ENCODE data around the gene STARD3. TPM values are rescaled to one million over a fixed set of nuclear protein-coding genes. Genes with fewer than 3 reads are reported as not detected.
A peak's percentile ranks its signal among the peaks of the same experiment; 100 is the strongest.

The STARD3 gene
- total RNA-seq, 1 donor from 2014 or later, result 51.2 TPM

DNA sequence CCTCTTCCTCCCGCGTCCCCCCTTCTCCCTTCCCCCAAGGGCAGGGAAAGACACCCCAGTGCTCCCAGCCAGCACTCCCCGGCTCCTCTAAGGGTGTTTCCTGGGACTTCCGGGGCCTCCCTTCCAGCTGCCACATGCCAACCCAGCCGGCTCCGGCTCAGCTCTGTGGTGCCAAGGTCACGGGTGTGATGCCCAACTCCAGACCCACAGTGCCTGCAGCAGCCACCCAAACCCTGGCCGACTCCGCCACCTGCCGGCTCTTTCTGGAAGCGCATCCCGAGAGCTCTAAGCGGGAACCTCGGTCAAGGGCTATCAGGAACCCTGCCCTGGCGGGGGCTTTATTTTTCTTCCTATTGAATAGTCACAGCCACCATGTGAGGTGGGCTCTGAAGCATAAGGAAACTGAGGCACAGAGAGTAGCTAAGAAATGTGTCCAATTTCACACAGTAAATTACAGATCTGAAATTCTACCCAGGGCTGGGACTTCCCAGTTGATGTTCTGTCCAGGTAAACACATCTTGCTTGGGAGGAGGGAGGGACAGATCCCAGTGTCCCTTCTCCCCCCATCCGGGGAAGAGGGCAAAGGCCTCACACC is 13.5 kb upstream of the STARD3 start:
- DNase-seq (ENCODE audit: low read depth), result no peak
- Histone ChIP-seq H2AFZ (ENCODE audit: low read depth, low read length) (no peak overlapping the region), H4K20me1 (ENCODE audit: insufficient read depth, low read length) (no peaks in the 10 kb centered on the region), H3K4me1 (ENCODE audit: insufficient read depth, low read length) (peaks cover 10% of the 10 kb centered on the region), H3K9ac (ENCODE audit: low read length) (no peak overlapping the region), H3K4me3 (ENCODE audit: insufficient read depth, low read depth, low read length) (no peak overlapping the region), H3K79me2 (ENCODE audit: insufficient read depth, low read length) (no peaks in the 10 kb centered on the region), H3K4me2 (ENCODE audit: low read length) (no peak overlapping the region), H3K9me3 (ENCODE audit: insufficient read depth, low read depth, low read length) (no peaks in the 10 kb centered on the region), H3K27me3 (ENCODE audit: insufficient read depth, low read length) (peaks cover 42% of the 10 kb centered on the region), H3K36me3 (ENCODE audit: insufficient read depth, low read length) (no peaks in the 10 kb centered on the region), H3K27ac (ENCODE audit: low read depth, low read length) (no peak overlapping the region)
- no peak overlapping the region for H3K4me3 Mint-ChIP-seq (ENCODE audit: unreplicated experiment)
- H3K4me1 Mint-ChIP-seq (ENCODE audit: low read depth, unreplicated experiment), result no peaks in the 10 kb centered on the region
- no peaks in the 10 kb centered on the region for H3K9me3 Mint-ChIP-seq (ENCODE audit: unreplicated experiment)
- H3K27me3 Mint-ChIP-seq (ENCODE audit: low read depth, unreplicated experiment), result peaks cover 77% of the 10 kb centered on the region
- H3K27ac Mint-ChIP-seq (ENCODE audit: unreplicated experiment), result no peak overlapping the region
- no peaks in the 10 kb centered on the region for H3K36me3 Mint-ChIP-seq (ENCODE audit: low read depth, unreplicated experiment)
- no peak for FAIRE-seq
- TF ChIP-seq, protein P1, sequence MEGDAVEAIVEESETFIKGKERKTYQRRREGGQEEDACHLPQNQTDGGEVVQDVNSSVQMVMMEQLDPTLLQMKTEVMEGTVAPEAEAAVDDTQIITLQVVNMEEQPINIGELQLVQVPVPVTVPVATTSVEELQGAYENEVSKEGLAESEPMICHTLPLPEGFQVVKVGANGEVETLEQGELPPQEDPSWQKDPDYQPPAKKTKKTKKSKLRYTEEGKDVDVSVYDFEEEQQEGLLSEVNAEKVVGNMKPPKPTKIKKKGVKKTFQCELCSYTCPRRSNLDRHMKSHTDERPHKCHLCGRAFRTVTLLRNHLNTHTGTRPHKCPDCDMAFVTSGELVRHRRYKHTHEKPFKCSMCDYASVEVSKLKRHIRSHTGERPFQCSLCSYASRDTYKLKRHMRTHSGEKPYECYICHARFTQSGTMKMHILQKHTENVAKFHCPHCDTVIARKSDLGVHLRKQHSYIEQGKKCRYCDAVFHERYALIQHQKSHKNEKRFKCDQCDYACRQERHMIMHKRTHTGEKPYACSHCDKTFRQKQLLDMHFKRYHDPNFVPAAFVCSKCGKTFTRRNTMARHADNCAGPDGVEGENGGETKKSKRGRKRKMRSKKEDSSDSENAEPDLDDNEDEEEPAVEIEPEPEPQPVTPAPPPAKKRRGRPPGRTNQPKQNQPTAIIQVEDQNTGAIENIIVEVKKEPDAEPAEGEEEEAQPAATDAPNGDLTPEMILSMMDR (IDR thresholded peaks at IDR 0.05; ENCODE audit: insufficient read depth, low read depth, low read length), result peak; percentile 68
- TF ChIP-seq EZH2 (IDR thresholded peaks at IDR 0.05; ENCODE audit: insufficient read depth, low read length), result no peak

DNA sequence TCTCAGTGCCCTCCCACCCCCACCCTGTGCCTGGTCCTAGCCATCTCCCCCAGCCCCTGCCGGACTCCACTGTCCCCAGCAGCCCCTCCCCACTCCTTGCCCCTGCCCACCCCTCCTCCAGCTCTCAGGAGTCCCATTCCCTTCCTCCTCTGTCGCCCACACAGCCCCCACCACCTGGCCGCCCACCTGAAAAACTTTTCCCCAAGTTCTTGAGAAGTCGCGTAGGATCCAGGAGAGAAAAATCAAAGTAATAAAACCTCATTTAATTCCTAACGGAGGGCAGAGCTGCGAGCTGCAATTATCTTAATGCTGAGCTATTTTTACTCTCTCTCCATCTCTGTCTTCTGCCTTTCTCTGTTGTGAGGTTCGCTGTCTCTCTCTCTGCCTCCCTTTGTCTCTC is 12.6 kb upstream of the STARD3 start:
- H3K27ac ChIP-seq (ENCODE audit: low read depth, low read length), result no peak overlapping the region
- no peak overlapping the region for H3K4me3 Mint-ChIP-seq (ENCODE audit: unreplicated experiment)
- H3K36me3 ChIP-seq (ENCODE audit: insufficient read depth, low read length), result no peaks in the 10 kb centered on the region
- H3K4me1 ChIP-seq (ENCODE audit: insufficient read depth, low read length), result peaks cover 8% of the 10 kb centered on the region
- no peak overlapping the region for H2AFZ ChIP-seq (ENCODE audit: low read depth, low read length)
- H4K20me1 ChIP-seq (ENCODE audit: insufficient read depth, low read length), result no peaks in the 10 kb centered on the region
- H3K27ac Mint-ChIP-seq (ENCODE audit: unreplicated experiment), result no peak overlapping the region
- H3K27me3 Mint-ChIP-seq (ENCODE audit: low read depth, unreplicated experiment), result peaks cover 77% of the 10 kb centered on the region
- TF ChIP-seq EZH2 (IDR thresholded peaks at IDR 0.05; ENCODE audit: insufficient read depth, low read length), result no peak
- TF ChIP-seq, protein P1 (IDR thresholded peaks at IDR 0.05; ENCODE audit: insufficient read depth, low read depth, low read length), result no peak
- FAIRE-seq (no peak), DNase-seq (ENCODE audit: low read depth) (no peak)
- no peaks in the 10 kb centered on the region for H3K4me1 Mint-ChIP-seq (ENCODE audit: low read depth, unreplicated experiment)
- H3K27me3 ChIP-seq (ENCODE audit: insufficient read depth, low read length), result peaks cover 50% of the 10 kb centered on the region
- no peaks in the 10 kb centered on the region for H3K9me3 ChIP-seq (ENCODE audit: insufficient read depth, low read depth, low read length)
- no peaks in the 10 kb centered on the region for H3K36me3 Mint-ChIP-seq (ENCODE audit: low read depth, unreplicated experiment)
- no peak overlapping the region for H3K4me3 ChIP-seq (ENCODE audit: insufficient read depth, low read depth, low read length)
- H3K79me2 ChIP-seq (ENCODE audit: insufficient read depth, low read length), result no peaks in the 10 kb centered on the region
- no peak overlapping the region for H3K4me2 ChIP-seq (ENCODE audit: low read length)
- H3K9ac ChIP-seq (ENCODE audit: low read length), result no peak overlapping the region
- H3K9me3 Mint-ChIP-seq (ENCODE audit: unreplicated experiment), result no peaks in the 10 kb centered on the region

DNA sequence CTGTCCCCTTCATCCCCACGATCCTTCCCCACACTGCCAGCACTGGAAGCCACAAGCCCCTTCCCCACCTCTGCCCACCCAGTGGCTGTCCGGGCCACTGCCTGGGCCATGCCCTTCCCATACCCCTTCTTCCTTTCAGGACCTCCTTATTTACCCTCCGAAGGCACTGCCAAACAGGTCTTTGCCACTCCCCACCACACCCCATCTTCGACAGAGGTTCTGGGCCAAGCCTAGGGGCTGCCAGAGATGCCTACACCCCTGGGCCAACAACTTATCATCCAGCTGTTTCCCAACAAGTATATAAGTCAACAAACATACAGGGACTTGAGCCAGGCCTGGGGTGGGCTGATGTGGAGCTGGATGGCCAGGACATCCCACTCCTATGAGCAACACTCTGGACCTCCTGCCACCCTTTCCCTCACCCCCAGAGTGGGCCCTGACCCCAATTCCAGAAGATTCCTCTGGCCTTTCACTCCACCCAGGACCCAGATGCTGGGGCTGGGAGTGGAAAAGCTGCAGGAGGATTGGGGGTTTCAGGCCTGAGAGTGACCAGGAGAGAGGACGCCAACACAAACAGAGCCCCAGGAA is 11.7 kb upstream of the STARD3 start:
- Mint-ChIP-seq H3K27me3 (ENCODE audit: low read depth, unreplicated experiment) (peaks cover 74% of the 10 kb centered on the region), H3K9me3 (ENCODE audit: unreplicated experiment) (no peaks in the 10 kb centered on the region), H3K27ac (ENCODE audit: unreplicated experiment) (no peak overlapping the region), H3K36me3 (ENCODE audit: low read depth, unreplicated experiment) (no peaks in the 10 kb centered on the region), H3K4me1 (ENCODE audit: low read depth, unreplicated experiment) (no peaks in the 10 kb centered on the region), H3K4me3 (ENCODE audit: unreplicated experiment) (no peak overlapping the region)
- Histone ChIP-seq H4K20me1 (ENCODE audit: insufficient read depth, low read length) (no peaks in the 10 kb centered on the region), H3K9me3 (ENCODE audit: insufficient read depth, low read depth, low read length) (no peaks in the 10 kb centered on the region), H2AFZ (ENCODE audit: low read depth, low read length) (no peak overlapping the region), H3K4me1 (ENCODE audit: insufficient read depth, low read length) (peaks cover 8% of the 10 kb centered on the region), H3K9ac (ENCODE audit: low read length) (no peak overlapping the region), H3K27ac (ENCODE audit: low read depth, low read length) (no peak overlapping the region), H3K4me2 (ENCODE audit: low read length) (no peak overlapping the region), H3K36me3 (ENCODE audit: insufficient read depth, low read length) (no peaks in the 10 kb centered on the region), H3K79me2 (ENCODE audit: insufficient read depth, low read length) (no peaks in the 10 kb centered on the region), H3K27me3 (ENCODE audit: insufficient read depth, low read length) (peaks cover 52% of the 10 kb centered on the region), H3K4me3 (ENCODE audit: insufficient read depth, low read depth, low read length) (no peak overlapping the region)
- peak; percentile 42 for TF ChIP-seq EZH2 (IDR thresholded peaks at IDR 0.05; ENCODE audit: insufficient read depth, low read length)
- TF ChIP-seq, protein P1 (IDR thresholded peaks at IDR 0.05; ENCODE audit: insufficient read depth, low read depth, low read length), result no peak
- DNase-seq (ENCODE audit: low read depth), result no peak
- FAIRE-seq, result no peak
